ENCODE results near the gene ARFRP1. TPM values are rescaled to one million over a fixed set of nuclear protein-coding genes. Genes with fewer than 3 reads are reported as not detected.

The ARFRP1 gene
- polyA plus RNA-seq, 1 donor: 27.0 TPM

- DNase-seq: no peak
Observed at GRCh38 chr20:63703471-63703975, 4.3 kb downstream of the ARFRP1 start.

GRCh38 chr20:63702751-63703470 lies 4.9 kb downstream of the ARFRP1 start:
- no peak for DNase-seq

DNA sequence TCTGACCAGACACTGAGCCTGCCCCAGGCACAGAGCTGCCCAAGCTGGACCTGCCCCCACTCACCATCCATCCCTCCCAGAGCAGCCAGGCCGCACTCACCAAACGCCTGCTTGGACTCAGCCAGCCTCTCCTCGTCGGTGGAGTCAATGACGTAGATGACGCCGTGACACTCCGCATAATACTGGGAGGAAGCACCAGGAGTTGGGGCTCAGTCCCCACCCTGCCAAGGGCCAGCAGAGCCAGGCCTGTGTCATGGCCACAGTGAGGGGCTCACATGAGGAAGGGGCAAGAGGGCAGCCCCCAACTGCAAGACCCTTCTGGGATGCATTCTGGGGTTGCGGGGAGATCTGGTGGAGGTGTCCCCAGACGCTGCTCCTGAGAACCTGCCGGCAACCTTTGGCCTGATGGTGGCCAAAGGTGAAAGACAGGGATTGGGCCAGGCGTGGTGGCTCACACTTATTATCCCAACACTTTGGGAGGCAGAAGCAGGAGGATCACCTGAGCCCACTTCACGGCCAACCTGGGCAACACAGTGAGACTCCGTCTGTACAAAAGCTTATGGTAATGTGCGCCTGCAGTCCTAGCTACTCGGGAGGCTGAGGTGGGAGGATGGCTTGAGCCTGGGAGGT lies 5.6 kb downstream of the ARFRP1 start:
- no peak for DNase-seq

DNA sequence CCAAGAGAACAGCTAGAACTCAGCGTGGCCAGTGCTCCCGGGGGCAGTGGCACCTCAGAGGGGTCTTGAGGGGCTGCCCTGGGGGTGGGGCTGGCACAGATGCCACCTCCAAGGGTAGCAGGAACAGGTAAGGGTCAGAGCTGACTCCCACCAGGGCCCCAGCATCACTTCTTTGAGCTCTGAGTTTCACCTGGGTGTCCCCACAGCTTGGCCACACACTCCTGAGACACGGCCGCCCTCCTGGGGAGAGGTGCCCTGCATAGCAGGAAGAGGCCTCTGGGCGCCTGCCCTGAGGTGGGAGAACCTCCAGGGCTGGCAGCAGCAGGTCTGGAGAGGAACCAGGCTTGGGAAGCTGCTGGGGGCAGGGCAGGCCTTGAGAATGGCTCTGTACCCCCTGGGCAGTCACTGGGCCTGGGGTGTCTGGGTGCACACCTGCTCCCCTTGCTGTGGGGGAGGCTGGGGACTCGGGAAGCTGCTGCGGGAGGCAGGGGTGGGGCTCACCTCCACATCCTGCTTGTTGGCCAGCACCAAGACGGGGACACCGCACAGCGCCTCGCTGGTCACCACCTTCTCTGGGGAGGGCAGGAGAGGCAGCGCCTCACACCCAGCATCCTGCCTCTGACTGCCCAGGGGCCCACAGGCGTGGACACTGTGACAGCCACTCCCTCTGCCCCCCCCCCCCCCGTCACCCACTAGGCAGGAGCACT lies 6.3 kb downstream of the ARFRP1 start:
- DNase-seq: no peak

DNA sequence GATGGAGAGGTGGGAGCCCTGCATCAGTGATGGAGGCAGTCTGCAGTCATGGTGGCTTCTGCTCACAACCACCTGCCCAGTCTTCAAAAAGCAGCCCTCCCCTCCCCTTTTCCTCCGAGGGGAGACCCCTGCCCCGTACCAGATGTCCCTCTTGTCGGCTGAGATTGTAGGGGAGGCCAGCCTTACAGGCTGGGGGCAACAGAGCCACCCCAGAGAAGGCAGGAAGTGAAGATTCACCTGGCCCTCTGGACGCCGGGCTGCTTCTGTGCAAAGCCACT lies 6.8 kb downstream of the ARFRP1 start:
- DNase-seq: no peak

- no peak for DNase-seq
Observed at GRCh38 chr20:63700199-63701050, 7.4 kb downstream of the ARFRP1 start.

DNA sequence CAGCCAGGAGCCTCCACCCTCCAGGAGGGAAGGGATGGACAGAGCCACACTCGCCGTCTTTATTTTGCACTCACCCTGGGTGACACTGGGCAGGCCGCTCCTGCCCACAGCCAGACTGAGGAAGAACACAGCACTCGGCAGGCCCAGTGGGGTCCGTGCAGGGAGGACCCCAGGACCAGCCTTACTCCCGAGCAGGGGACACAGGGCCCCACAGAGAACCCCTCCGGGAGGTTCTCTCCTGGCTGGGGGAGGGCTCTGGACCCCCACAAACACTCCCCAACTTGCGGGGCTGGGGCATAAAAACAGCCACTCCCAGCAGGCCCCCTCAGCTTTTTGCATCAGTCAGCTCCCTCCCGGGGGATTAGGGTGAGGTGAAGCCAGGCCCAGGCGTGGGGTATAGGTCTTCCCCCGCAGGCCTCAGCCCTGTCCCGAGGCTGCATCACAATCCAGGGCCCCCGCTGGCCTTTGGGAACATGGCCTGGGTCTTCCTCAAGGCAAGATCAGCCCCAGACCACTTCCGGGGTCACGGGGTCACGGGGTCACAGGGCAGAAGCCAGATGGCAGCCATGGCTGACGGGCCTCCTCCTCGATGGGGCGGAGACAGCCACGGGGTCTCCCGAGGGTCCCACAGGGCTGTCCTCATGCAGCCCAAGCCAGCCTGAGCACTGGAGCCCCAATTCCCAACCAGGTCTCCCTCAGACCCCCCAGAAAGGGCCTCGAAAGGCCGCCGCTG lies 8.1 kb downstream of the ARFRP1 start:
- no peak for DNase-seq

- no peak for DNase-seq
Observed at GRCh38 chr20:63698739-63699465, 8.9 kb downstream of the ARFRP1 start.

- no peak for DNase-seq
Observed at GRCh38 chr20:63697868-63698545, 9.8 kb downstream of the ARFRP1 start.

GRCh38 chr20:63697357-63697867 lies 10.4 kb downstream of the ARFRP1 start:
- no peak for DNase-seq

DNA sequence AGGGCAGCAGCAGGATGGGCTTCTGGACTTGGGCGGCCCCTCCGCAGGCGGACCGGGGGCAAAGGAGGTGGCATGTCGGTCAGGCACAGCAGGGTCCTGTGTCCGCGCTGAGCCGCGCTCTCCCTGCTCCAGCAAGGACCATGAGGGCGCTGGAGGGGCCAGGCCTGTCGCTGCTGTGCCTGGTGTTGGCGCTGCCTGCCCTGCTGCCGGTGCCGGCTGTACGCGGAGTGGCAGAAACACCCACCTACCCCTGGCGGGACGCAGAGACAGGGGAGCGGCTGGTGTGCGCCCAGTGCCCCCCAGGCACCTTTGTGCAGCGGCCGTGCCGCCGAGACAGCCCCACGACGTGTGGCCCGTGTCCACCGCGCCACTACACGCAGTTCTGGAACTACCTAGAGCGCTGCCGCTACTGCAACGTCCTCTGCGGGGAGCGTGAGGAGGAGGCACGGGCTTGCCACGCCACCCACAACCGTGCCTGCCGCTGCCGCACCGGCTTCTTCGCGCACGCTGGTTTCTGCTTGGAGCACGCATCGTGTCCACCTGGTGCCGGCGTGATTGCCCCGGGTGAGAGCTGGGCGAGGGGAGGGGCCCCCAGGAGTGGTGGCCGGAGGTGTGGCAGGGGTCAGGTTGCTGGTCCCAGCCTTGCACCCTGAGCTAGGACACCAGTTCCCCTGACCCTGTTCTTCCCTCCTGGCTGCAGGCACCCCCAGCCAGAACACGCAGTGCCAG lies 11.0 kb downstream of the ARFRP1 start, which contains the start of gene TNFRSF6B:
TNFRSF6B (plus strand) TSS at position 25 of the 729 bp plus-strand sequence; CDS start at position 141, 116 bp downstream.
- DNase-seq: no peak

- DNase-seq: no peak
Observed at GRCh38 chr20:63696306-63696627, 11.5 kb downstream of the ARFRP1 start.

GRCh38 chr20:63695424-63696305 lies 12.1 kb downstream of the ARFRP1 start:
- no peak for DNase-seq

DNA sequence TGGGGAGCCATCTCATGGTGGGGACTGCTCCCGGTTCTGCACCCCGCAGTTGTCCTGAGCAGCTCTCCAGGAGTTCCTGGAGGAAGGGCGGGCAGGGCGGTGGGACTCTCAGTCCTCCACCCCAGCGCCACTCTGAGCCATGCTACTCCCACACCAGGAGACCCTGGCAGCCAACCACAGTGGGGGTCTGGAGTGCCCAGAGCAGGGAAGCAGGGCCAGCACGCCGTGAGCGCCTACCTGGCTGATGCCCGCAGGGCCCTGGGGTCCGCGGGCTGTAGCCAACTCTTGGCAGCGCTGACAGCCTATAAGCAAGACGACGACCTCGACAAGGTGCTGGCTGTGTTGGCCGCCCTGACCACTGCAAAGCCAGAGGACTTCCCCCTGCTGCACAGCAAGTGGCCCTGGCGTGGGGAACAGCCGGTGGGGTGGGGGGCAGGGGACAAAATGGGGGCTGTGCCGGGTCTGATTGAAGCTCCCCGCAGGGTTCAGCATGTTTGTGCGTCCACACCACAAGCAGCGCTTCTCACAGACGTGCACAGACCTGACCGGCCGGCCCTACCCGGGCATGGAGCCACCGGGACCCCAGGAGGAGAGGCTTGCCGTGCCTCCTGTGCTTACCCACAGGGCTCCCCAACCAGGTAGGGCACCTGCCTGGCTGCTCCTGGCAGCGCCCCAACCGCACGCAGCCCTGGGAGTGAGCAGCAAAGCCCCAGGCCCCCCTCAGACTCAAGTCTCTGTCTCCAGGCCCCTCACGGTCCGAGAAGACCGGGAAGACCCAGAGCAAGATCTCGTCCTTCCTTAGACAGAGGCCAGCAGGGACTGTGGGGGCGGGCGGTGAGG lies 13.0 kb downstream of the ARFRP1 start:
- DNase-seq: no peak

- DNase-seq: no peak
Observed at GRCh38 chr20:63693733-63694583, 13.8 kb downstream of the ARFRP1 start.

DNA sequence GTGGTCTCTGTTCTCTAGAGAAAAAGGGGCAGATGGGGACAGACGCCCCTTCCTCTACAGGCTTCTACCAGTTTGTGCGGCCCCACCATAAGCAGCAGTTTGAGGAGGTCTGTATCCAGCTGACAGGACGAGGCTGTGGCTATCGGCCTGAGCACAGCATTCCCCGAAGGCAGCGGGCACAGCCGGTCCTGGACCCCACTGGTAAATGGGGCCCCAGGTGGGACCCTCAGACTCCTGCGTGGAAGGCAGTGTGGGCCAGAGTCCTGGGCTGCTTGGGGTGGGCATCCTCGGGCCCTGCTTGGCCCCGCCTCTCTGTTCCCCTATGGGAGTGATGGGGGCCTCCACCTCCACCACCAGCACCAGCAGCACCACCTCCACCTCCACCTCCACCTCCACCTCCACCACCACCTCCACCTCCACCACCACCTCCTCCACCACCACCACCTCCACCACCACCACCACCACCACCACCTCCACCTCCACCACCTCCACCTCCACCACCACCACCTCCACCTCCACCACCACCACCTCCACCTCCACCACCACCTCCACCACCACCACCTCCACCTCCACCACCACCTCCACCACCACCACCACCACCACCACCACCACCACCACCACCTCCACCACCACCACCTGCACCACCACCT lies 14.6 kb downstream of the ARFRP1 start:
- DNase-seq: no peak

Data from left kidney (tissue), 2 donors.